SK-N-SH (cell line): ENCODE data around the gene TTC7B. TPM values are rescaled to one million over a fixed set of nuclear protein-coding genes. Genes with fewer than 3 reads are reported as not detected.

Source experiments
- CTCF ChIA-PET: fragments of 300-600, 350-600 bp; formaldehyde crosslinking; extraction: SDS; loops from one replicate; lab custom pipeline; 2021; lab: Yijun Ruan, JAX
- POLR2A ChIA-PET: fragments of 350-600 bp; sonication (Branson Sonifier 250); formaldehyde crosslinking; extraction: SDS; loops from one replicate; lab custom pipeline; 2020; ENCODE audit warnings: antibody characterized with exemption, inconsistent platforms; lab: Yijun Ruan, JAX
- DNase-seq: peaks from one replicate; pipeline ENCODE4 v3.0.0; 2012
- H2AFZ ChIP-seq: fragments of 200-600 bp; sonication (generic); 2 replicates; pipeline ENCODE4 v1.8.1; 2016; ENCODE audit warnings: antibody characterized with exemption, mild to moderate bottlenecking, low read depth
- H3F3A ChIP-seq: fragments of 200-600 bp; sonication (generic); replicated peaks from 2 replicates; pipeline ENCODE3; 2016; ENCODE audit warnings: antibody characterized with exemption, mild to moderate bottlenecking; ENCODE audit not compliant: insufficient read depth
- H3K27ac ChIP-seq, 2 experiments: fragments of 200-500 bp in 1 of 2; fragments of 200-600 bp in 1 of 2; sonication (Bioruptor generic) in 1 of 2; sonication (generic), shearing (Covaris generic) in 1 of 2; 2 replicates each; pipeline versions ENCODE4 v1.5.1 to v1.6.1; 2014 to 2016; ENCODE audit warnings: low read depth in 2 of 2, inconsistent platforms in 1 of 2, low read length in 1 of 2, mild to moderate bottlenecking in 1 of 2, mixed read lengths in 1 of 2
- H3K27me3 ChIP-seq: fragments of 200-600 bp; sonication (generic), shearing (Covaris generic); 2 replicates; pipeline ENCODE4 v1.6.1; 2016; ENCODE audit warnings: mixed run types; ENCODE audit not compliant: insufficient read depth
- H3K36me3 ChIP-seq, 2 experiments: fragments of 200-500 bp in 1 of 2; fragments of 200-600 bp in 1 of 2; sonication (Bioruptor generic) in 1 of 2; sonication (generic) in 1 of 2; replicated peaks in 1 of 2; 2 replicates each; pipeline versions ENCODE3 to v1.5.1; 2014 to 2016; ENCODE audit warnings: low read length in 1 of 2, mild to moderate bottlenecking in 1 of 2; ENCODE audit not compliant: insufficient read depth in 2 of 2, control insufficient read depth in 1 of 2
- H3K4me1 ChIP-seq, 2 experiments: fragments of 200-500 bp in 1 of 2; fragments of 200-600 bp in 1 of 2; sonication (Bioruptor generic) in 1 of 2; sonication (generic), shearing (Covaris generic) in 1 of 2; 2 replicates each; pipeline versions ENCODE4 v1.5.1 to v1.6.1; 2014 to 2016; ENCODE audit warnings: low read depth in 1 of 2, low read length in 1 of 2, mixed run types in 1 of 2; ENCODE audit not compliant: insufficient read depth in 2 of 2, control insufficient read depth in 1 of 2
- H3K4me2 ChIP-seq: fragments of 200-600 bp; sonication (generic), shearing (Covaris generic); 2 replicates; pipeline ENCODE4 v1.6.1; 2017; ENCODE audit warnings: mixed run types
- H3K4me3 ChIP-seq, 2 experiments: fragments of 200-500 bp in 1 of 2; fragments of 200-600 bp in 1 of 2; sonication (Bioruptor generic) in 1 of 2; sonication (generic), shearing (Covaris generic) in 1 of 2; 2 replicates each; pipeline versions ENCODE4 v1.5.1 to v1.8.1; 2014 to 2016; ENCODE audit warnings: low read depth in 2 of 2, inconsistent platforms in 1 of 2, low read length in 1 of 2, mild to moderate bottlenecking in 1 of 2, mixed read lengths in 1 of 2, moderate library complexity in 1 of 2
- H3K79me2 ChIP-seq: fragments of 200-600 bp; sonication (generic); 2 replicates; pipeline ENCODE4 v1.8.1; 2017; ENCODE audit warnings: mild to moderate bottlenecking; ENCODE audit not compliant: insufficient read depth
- H3K9ac ChIP-seq: fragments of 200-600 bp; sonication (generic); 2 replicates; pipeline ENCODE4 v1.6.1; 2017; ENCODE audit warnings: mixed run types
- H3K9me2 ChIP-seq: fragments of 200-600 bp; sonication (generic); 2 replicates; pipeline ENCODE4 v1.6.1; 2017; ENCODE audit warnings: mixed run types
- H3K9me3 ChIP-seq: fragments of 200-600 bp; sonication (generic); 2 replicates; pipeline ENCODE4 v1.6.1; 2017; ENCODE audit warnings: mixed run types, mild to moderate bottlenecking, moderate library complexity
- H4K20me1 ChIP-seq: fragments of 200-600 bp; sonication (generic); 2 replicates; pipeline ENCODE4 v1.6.1; 2017; ENCODE audit warnings: mild to moderate bottlenecking, mixed run types; ENCODE audit not compliant: insufficient read depth
- FOSL2 ChIP-seq: IDR thresholded peaks from 2 replicates; pipeline ENCODE4 v1.4.0; 2012; ENCODE audit warnings: low read depth, mild to moderate bottlenecking, moderate library complexity, borderline replicate concordance
- GABPA ChIP-seq: IDR thresholded peaks from 2 replicates; pipeline ENCODE4 v1.4.0; 2012; ENCODE audit warnings: low read depth, mild to moderate bottlenecking
- GATA2 ChIP-seq: sonication (generic); formaldehyde crosslinking; IDR thresholded peaks from 2 replicates; pipeline ENCODE4 v1.5.0; 2020; ENCODE audit warnings: mild to moderate bottlenecking, missing genetic modification reagents
- JUND ChIP-seq: IDR thresholded peaks from 2 replicates; pipeline ENCODE4 v1.4.0; 2012
- MXI1 ChIP-seq: IDR thresholded peaks from 2 replicates; pipeline ENCODE4 v1.6.1; 2012; ENCODE audit warnings: mild to moderate bottlenecking, low read depth, low read length, improper control_type of control experiment
- POLR2AphosphoS5 ChIP-seq: IDR thresholded peaks from 2 replicates; pipeline ENCODE4 v1.6.1; 2012; ENCODE audit warnings: low read depth, low read length
- RAD21 ChIP-seq: IDR thresholded peaks from 2 replicates; pipeline ENCODE4 v1.6.1; 2012; ENCODE audit warnings: mild to moderate bottlenecking, low read length
- RFX5 ChIP-seq: IDR thresholded peaks from 2 replicates; pipeline ENCODE4 v1.6.1; 2012; ENCODE audit warnings: mild to moderate bottlenecking, improper control_type of control experiment, low read length
- RXRA ChIP-seq: IDR thresholded peaks from 2 replicates; pipeline ENCODE4 v1.4.0; 2012; ENCODE audit warnings: low read depth, mild to moderate bottlenecking, borderline replicate concordance
- WGBS: methylation state at CpG from one replicate; pipeline ENCODE4 v1.1.6; 2017; ENCODE audit warnings: low lambda C conversion rate; 5-methylcytosine and 5-hydroxymethylcytosine counted together
- polyA plus RNA-seq, 3 experiments: library from polyadenylated mRNA; depleted of rRNA; stranded (reverse); fragments of >200 nt; gene quantifications; 2 replicates each; pipeline ENCODE4 v1.2.3, GENCODE V29; 2012
- TF ChIP-seq, protein P1 (sequence below): IDR thresholded peaks from 2 replicates; pipeline ENCODE4 v1.4.0; 2012; ENCODE audit warnings: low read depth
- TF ChIP-seq, protein P2 (sequence below): fragments of 200-600 bp; sonication (generic); IDR thresholded peaks from 2 replicates; pipeline ENCODE4 v1.6.1; 2017; ENCODE audit warnings: antibody characterized with exemption, mild to moderate bottlenecking, moderate library complexity
- TF ChIP-seq, protein P3 (sequence below): fragments of 150-350 bp; IDR thresholded peaks from 2 replicates; pipeline ENCODE4 v1.6.1; 2016; ENCODE audit warnings: mild to moderate bottlenecking, low read depth, low read length

TTC7B gene
- polyA plus RNA-seq, 1 of the 3 experiments (the other 2 are of a cell fraction): 43.1 TPM

DNA sequence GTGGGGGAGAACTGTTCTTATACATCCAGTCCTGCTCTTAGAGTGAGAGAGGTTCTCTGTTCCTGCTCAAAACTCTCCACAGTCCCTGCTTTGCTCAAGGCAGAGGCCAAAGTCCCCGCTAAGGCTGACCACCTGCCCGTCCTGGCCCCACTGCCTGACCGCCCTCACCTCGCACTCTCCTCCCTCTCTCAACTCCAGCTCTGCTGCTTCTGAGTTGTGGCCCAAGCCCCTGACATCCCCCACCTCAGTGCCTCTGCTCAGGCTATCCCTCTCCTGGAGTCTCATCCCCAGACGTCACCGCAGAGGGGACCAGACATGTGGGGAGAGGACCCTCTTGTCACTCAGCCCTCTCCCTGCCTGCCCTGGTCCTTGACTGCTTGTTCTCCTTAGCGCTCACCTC is 308.8 kb downstream of the TTC7B start:
- no peak overlapping the region for H2AFZ ChIP-seq
- no peak overlapping the region for H3K27ac ChIP-seq
- no peaks in the 10 kb centered on the region for H3F3A ChIP-seq
- H3K4me1 ChIP-seq: peaks cover 0 to 24% of the 10 kb centered on the region in 2 experiments; a peak in 1 of 4 replicates
- no peak overlapping the region for H3K9ac ChIP-seq
- H3K4me2 ChIP-seq: no peak overlapping the region
- 90% methylated on average over 7 of the region's 7 CpGs for WGBS
- no peaks in the 10 kb centered on the region for H3K9me2 ChIP-seq
- no peak for DNase-seq
- H3K36me3 ChIP-seq: no peaks in the 10 kb centered on the region
- CTCF ChIA-PET: no interaction called here
- H3K9me3 ChIP-seq: no peaks in the 10 kb centered on the region
- H3K27me3 ChIP-seq: no peaks in the 10 kb centered on the region
- POLR2A ChIA-PET: no interaction called here
- no peaks in the 10 kb centered on the region for H4K20me1 ChIP-seq
- no peaks in the 10 kb centered on the region for H3K79me2 ChIP-seq
- TF ChIP-seq FOSL2: no peak
- TF ChIP-seq GABPA: no peak
- no peak for TF ChIP-seq RAD21
- no peak for TF ChIP-seq GATA2 (CRISPR knock-in tag)
- TF ChIP-seq, protein P1, sequence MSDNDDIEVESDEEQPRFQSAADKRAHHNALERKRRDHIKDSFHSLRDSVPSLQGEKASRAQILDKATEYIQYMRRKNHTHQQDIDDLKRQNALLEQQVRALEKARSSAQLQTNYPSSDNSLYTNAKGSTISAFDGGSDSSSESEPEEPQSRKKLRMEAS: no peak
- no peak for TF ChIP-seq MXI1
- H3K4me3 ChIP-seq: no peak overlapping the region

DNA sequence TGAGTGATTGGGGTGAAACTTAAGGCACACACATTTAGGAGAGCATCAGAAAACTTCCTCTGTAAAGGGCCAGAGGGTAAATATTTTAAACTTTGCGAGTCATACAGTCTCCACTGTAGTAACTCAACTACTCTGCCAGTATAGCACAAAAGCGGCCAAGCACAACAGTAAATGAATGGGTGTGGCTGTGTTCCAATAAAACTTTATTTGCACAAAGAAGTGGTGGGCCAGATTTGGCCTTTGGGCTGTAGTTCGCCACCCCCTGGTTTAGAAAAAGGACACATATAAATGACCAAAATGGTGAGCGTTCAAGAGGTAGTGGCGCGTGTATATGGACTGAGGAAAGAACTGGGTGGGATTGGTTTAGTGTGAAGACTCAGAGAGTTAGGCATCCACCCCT is 309.5 kb downstream of the TTC7B start:
- H3F3A ChIP-seq: no peaks in the 10 kb centered on the region
- H3K4me1 ChIP-seq: peaks cover 0 to 17% of the 10 kb centered on the region in 2 experiments; a peak in 1 of 4 replicates
- ChIA-PET CTCF (no interaction called here), POLR2A (no interaction called here)
- no peak overlapping the region for H2AFZ ChIP-seq
- no peak overlapping the region for H3K27ac ChIP-seq
- no peaks in the 10 kb centered on the region for H3K36me3 ChIP-seq
- WGBS: 88% methylated on average over 6 of the region's 6 CpGs
- TF ChIP-seq GABPA: no peak
- TF ChIP-seq, protein P2, sequence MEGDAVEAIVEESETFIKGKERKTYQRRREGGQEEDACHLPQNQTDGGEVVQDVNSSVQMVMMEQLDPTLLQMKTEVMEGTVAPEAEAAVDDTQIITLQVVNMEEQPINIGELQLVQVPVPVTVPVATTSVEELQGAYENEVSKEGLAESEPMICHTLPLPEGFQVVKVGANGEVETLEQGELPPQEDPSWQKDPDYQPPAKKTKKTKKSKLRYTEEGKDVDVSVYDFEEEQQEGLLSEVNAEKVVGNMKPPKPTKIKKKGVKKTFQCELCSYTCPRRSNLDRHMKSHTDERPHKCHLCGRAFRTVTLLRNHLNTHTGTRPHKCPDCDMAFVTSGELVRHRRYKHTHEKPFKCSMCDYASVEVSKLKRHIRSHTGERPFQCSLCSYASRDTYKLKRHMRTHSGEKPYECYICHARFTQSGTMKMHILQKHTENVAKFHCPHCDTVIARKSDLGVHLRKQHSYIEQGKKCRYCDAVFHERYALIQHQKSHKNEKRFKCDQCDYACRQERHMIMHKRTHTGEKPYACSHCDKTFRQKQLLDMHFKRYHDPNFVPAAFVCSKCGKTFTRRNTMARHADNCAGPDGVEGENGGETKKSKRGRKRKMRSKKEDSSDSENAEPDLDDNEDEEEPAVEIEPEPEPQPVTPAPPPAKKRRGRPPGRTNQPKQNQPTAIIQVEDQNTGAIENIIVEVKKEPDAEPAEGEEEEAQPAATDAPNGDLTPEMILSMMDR: no peak
- no peak for TF ChIP-seq MXI1
- no peak for TF ChIP-seq RFX5
- TF ChIP-seq JUND: no peak
- TF ChIP-seq POLR2AphosphoS5: no peak
- TF ChIP-seq, protein P3, sequence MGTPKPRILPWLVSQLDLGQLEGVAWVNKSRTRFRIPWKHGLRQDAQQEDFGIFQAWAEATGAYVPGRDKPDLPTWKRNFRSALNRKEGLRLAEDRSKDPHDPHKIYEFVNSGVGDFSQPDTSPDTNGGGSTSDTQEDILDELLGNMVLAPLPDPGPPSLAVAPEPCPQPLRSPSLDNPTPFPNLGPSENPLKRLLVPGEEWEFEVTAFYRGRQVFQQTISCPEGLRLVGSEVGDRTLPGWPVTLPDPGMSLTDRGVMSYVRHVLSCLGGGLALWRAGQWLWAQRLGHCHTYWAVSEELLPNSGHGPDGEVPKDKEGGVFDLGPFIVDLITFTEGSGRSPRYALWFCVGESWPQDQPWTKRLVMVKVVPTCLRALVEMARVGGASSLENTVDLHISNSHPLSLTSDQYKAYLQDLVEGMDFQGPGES: no peak
- TF ChIP-seq RXRA: no peak
- no peaks in the 10 kb centered on the region for H3K27me3 ChIP-seq
- H3K9me3 ChIP-seq: no peaks in the 10 kb centered on the region
- no peak overlapping the region for H3K4me2 ChIP-seq
- H3K4me3 ChIP-seq: no peak overlapping the region
- no peaks in the 10 kb centered on the region for H3K79me2 ChIP-seq
- H3K9me2 ChIP-seq: no peaks in the 10 kb centered on the region
- H3K9ac ChIP-seq: no peak overlapping the region
- no peak for DNase-seq
- no peaks in the 10 kb centered on the region for H4K20me1 ChIP-seq
